Lower leg skin (tissue), 3 donors: Measurements from ENCODE around the gene DTNA.

ENCODE experiments used
- CTCF ChIP-seq, 3 donors: fragments of 450-650 bp; IDR thresholded peaks; one replicate each; pipeline ENCODE4 v1.5.1; 2016; ENCODE audit warnings: antibody characterized with exemption in 3 of 3, mild to moderate bottlenecking in 3 of 3, moderate library complexity in 2 of 3
- POLR2A ChIP-seq, 2 donors: fragments of 450-650 bp; IDR thresholded peaks; one replicate each; pipeline ENCODE4 v1.6.1; 2016 to 2017; ENCODE audit warnings: antibody characterized with exemption in 2 of 2, mild to moderate bottlenecking in 1 of 2, moderate library complexity in 1 of 2

- TF ChIP-seq CTCF (IDR thresholded peaks at IDR 0.05) = no peak
- no peak for TF ChIP-seq POLR2A (IDR thresholded peaks at IDR 0.05)
These were observed 222.3 kb downstream of the DTNA start for GRCh38 chr18:34932363-34932762.
